Ammon's horn (tissue), 1 donor: ENCODE measurements around the gene TMEM140.
"Not testable (repeated sequence)": the region's sequence is repeated elsewhere in the genome, so short reads cannot be mapped to it uniquely, and the experiment has no call there.

Experiments used
- DNase-seq: peaks from one replicate; pipeline ENCODE4 v3.0.0-alpha.2; 2016; ENCODE audit warnings: low spot score

The TMEM140 gene

DNA sequence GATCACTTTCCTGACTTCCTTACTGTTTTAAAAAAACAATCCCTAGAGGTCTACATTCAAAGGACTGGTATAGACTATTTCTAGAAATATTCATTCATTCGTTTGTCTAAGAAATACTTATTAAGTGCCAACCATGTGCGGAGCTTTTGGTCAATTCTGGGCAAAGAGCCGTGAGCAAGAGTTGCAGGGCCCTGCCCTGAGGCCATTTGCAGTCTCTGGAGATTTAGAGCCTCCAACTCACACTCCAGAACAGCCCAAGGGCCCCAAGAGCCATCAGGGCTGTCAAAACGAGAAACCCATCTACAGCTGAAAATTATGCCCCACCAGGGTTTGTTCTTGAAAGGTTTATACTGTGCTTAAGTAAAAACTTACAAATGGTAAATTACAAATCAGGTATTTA lies 47.3 kb downstream of the TMEM140 start:
- no peak for DNase-seq

DNA sequence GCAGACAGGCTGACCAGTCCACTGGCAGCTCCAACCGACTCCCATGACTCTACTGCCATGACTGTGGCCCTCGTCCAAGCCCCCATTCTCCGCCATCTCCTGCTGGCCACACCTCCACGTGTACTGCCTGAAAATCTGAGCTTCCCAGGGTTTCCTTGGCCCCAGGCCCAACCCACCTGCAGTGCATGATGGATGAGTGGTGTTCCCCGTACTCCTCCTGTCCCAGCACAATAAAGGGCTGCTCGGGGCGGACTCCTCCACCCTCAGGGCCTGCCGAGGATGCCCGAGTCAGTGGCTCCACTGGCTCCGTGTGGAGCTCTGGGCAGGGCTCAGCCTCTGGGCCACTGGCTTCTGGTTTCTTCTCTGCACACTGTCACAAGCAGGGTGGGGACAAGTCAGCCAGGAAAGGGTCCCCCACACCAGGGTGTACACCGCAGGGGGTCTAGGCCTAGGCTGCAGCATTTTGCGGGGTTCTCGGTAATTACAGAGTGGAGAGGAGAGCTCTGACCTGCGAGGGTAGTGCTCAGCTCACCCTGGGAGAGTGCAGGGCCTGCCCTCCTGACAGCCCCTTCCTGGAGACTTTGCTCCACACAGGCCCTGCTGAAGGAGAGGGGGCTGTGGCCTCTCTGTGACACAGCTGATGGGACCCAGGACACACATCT lies 48.2 kb downstream of the TMEM140 start:
- DNase-seq, result no peak

DNA sequence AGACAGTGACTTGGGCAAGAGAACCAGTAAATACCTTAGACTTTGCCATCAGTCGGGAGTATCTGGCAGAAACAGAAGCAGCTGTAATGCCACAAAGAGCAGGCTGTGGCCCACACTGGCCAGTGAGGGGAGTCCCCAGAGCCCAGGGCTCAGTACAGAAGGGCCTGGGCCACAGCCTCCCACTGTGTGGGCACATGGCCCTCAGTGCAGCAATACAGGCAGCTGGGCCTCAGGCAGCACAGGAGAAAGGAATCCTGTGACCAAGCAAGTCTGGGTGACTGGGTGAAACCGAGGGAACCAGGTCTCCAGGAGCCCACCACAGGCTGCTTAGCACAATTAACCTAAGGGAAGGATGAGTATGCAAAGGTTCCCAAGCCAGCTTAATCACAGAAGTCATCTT lies 49.5 kb downstream of the TMEM140 start:
- DNase-seq, result no peak

DNA sequence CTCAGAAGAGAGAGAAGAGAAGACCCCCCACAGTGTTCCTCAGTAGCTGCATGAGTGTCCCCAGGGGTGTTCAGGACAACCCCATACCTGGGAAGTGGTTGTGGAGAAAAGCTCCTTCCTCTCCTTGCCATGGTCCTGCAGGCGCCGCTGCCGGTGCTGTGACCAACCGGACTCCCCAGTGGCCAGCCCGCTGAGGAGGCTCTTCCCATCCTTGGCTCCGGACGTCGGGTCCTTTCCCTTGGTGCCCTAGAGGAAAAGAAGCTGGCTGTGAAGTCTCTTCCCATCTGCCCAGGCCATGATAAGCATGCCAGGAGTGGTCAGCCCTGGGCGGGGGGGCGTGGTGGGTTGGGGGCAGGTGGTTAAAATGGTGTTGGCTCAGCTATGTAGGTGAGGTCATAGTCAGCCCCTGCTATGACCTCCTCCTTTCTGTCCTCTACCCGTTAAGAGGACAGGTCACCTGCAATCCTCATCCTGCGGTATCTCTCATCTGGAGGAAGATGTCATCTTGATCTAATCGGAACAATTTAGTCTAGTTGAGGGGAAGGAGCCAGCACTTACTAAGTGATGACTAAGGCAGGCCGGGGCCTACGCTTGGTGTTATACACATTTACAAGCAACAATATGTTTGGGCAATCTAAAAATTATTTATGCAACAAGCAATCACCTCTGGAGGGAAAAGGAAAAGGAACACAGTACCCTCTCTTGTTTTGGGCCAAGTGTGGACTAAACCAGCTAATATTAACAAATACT lies 50.2 kb downstream of the TMEM140 start:
- no peak for DNase-seq

DNA sequence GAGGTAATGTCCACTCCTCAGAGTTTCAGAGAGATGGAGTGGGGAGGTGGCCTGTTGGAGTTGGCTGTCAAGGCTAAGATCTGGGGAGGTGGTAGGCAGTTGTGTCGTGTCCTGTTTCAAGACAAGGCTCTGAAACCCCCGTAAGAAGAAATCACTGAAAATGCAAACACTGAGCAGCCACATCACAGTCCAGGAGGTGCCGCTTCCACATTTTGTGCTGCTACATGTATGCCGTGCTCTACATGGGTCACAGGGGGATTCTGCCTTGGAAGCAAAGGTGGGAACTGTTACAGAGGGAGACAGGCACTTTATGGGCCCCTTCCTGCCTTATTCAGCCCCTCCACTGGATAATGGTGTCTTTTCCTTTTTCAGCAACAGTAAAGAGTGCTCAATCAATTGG lies 51.6 kb downstream of the TMEM140 start:
- no peak for DNase-seq

DNA sequence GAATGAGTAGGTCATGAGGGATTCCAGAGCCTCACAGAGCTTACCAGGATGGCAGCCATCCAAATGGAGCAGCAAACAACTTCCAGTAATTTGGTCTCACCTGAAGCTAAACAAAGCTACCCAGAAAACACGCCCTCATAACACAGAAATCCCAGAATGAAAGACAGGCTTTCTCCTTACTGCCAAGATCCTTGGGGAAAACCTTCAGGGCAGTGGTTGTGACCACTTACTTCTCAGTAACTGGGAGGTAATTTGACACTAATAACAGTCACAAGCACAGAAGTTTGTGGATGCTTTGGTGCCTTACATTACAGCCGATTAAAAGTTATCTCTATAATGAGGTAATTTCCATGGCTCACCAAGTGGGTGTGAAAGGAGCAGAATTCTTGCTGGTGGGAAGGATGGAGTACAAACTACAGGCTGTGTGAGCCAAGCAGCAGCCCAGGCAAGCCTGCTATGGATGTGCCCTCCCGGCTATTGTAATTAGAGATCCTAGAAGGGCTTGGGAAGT lies 53.0 kb downstream of the TMEM140 start:
- no peak for DNase-seq

DNA sequence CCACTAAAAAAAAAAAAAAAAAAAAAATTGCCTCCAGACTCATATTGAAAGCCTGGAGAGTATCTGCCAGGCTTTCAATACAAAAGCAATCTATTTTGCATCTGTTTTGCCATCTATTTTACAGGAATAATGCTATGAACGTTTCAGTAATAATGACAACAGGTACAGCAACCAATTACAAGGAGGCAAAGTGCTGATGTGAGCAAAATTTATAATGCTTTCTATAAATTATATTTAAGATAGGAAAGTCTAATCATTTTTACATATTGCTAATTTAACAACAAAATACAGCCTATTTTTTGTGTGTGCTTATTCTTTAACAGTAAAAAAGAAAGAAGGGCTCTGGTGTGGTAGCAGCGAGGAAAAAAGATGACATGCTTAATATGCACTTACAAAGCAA lies 53.5 kb downstream of the TMEM140 start:
- no peak for DNase-seq

DNA sequence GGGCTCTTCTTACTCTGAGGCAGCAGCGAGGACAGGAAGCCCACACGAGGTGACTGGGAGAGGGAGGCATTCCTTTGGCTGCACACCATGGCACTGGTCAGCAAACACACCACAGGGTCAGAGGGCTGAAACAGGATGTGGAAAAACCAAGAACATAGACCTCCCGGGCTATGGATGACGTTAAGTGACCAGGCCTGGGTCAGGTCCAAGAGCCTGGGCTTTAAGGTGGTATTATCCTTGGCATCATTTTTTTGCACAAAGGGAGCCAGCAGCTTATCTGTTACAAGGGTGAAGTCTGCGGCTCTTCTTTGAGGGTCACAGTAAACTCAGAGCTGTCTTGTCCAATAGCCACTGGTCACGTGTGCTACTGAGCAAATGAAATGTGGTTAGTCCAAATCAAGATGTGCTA lies 56.5 kb downstream of the TMEM140 start:
- no peak for DNase-seq

DNA sequence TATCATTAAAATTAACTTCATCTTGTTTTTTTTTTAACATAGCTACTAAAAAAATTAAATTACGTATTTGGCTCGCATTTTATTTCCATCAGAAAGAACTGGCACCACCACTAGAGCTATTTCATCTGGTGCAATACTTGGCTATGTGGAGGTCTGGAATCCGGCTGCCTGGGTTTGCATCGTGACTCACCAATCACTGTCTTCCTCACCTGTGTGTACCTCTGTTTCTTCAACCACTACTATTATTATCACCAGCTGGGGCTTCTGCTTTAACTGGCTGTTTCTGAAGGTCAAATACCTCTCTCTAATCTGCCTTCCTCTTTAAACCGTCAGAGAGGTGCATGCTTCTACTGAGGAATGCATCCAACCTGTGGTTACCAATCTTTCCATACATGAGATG lies 57.0 kb downstream of the TMEM140 start:
- no peak for DNase-seq

DNA sequence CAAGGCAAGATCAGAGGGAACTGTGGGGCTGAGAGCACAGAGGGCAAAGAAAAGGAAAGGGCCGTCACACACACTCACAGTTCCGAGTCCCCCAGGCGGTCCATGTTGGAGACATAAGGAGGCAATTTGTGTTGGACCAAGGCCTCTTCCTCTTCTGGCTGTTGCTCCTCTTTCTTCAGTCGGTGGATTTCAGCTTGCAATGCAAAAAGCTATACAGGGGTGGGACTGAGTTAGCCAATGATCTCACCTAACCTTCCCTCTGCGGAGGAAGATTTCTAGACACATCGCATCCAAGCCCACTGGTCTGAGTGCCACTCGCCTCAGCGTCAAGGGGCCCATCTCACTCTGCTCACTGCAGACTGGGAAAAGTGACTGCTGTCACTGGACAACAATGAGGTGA lies 58.0 kb downstream of the TMEM140 start:
- peak; percentile 37 for DNase-seq

DNA sequence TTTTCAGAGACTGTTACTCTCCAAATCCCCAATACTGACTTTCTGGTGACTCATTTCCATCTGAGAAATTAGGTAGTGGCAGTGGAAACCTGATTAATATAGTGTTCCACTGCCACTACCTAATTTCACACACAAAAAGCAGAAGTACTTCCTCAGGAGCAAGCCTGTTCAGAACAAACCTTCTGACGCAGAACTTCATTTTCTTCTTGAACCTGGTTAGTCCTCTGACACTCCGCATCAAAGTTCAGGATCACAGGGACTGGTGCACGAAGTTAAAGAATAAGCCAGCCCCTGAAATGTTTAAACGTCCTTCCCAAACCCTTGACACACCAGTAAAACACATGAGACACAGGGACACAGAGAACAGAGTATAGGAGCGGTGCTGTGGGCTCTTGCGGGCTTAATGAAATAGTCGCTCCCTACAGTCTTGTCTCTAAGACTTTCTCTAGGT lies 59.1 kb downstream of the TMEM140 start:
- no peak for DNase-seq

DNA sequence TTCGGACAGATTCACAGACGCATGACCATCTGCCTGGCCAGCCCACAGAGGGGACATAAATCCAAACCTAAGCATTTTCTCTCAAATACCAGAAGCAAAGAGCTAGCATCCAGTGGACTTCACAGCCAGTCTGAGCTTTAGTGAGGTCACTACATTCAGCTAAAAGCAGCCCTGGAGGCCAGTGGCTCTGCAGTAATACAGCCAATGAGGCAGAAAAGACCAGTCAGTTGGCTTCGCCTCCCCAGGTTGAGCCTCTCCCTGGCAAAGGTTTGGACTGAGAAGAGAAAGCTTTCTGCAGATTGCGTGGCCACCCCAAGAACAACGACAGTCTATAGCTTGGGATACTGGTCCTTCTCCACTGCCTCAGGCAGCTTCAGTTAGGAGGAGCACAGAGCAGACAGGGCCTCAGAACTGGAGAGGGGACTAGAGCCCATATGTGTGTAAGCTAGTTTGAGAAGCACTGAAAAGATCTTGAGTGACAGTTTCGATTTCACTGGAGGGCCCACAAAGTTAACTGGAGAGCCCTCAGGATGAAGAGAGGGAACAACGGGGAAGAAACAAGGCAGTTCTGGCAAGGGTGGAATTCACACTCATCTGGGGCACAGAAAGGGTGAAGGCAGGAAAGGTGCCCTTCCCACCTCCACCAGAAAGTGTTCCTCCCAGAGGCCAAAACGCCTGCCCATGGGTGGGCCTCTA lies 59.7 kb downstream of the TMEM140 start:
- no peak for DNase-seq

DNA sequence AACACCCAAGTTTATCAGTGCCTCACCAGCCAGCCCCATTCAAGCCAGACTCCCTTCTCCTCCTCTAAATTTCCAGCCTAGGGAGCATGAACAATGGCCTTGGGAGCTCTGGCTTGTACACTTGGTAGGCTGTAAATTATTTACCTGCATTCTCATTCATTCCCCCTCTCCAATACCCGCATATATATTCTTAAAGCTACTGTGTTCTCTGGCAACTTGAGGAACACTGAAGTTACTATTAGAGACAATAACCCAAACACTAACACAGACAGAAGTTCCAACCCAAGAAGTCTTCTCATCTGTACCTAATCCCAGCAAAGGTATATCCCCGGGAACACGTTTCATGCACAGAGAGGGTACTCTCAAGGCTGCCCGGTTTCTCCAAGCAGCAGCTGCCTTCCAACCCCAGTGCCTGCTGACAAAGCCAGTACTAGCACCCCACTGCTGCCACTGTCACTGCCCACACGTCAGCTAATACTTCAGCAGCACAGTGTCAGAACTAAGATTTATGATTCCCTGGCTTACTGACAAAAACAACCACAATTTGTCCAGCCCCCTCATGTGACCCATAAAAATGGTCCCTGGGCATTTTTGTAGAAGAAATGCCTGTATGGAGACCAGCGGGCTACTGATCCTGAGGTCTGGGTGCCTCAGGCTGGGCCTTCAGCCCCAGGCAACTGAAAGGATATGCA lies 60.4 kb downstream of the TMEM140 start:
- DNase-seq, result no peak

DNA sequence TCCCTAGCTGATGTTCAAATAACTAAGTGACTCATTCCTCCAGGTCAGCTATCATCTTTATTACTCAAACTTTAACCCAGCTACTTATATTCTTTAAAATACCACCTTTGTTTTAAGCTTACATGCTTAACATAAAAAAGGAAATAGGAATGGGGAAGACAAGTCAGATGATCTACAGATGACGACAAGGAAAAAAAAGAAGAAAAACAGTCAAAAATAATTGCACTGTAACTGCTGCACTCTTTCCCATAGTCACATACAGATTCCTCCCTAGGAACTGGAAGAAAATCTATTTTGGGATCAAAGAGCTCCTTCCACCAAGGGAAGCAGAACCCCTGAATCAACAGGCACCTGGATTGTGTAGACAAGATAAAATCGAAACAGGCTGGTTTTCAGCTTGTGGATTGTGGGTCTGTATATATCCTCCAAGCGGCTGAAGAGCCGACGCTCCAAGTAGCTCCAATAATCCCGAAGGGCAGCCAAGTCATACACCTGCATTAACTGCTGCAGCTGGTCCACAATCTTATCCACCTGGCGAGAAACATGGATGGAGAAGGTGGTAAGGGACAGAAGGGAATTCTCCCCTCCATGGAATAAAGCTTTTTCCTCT lies 61.5 kb downstream of the TMEM140 start:
- DNase-seq, result no peak

DNA sequence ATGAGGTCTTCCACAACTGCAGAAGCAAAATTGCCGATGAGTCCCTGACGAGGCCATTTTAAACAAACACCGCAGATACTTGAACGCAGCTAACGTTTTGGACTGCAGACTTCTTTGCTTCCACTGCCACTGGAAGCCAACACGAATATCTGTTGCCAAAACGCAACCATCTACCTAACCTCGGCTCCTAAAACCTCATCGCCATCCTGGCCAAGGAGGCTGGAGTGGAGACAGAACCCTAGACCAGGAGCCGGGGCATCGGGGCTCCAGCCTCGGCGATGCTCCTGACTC lies 63.0 kb downstream of the TMEM140 start:
- no peak for DNase-seq

DNA sequence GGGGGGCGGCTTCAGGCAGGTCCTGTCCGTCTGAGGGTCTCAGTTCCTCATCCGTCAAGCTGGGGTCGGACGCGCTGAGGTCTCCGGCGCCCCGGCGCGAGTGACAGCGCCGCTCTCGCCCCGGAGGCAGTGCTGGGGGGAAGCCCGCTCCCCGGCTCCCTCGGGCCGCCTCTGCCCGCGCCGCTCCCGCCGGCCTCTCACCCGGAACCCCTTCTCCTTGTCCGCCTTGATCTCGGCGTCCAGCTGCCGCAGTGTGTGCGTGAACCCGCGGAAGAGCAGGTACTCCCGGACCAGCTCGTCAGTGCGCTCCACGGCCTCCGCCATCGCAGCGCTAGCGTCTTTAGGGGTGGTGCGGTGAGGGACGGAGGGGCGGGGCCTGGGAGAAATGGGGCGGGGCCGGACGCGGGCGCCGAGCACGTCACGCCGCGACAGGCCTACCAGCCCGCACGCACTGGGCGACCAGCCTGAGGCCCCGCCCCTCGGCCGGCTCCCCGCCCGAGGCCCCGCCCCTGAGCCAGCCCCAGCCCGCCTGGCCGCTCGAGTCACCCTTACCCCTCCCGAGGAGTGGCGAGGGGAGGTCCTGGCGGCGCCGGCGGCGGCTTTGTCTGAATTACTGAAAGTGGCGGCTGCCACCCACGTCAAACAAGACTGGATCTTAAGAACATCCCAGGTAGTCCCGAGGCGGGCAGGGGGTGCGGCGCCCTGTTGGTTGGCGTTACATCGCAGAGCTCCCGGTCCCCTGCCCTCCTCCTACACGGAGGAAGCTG lies 63.5 kb downstream of the TMEM140 start, which contains the start of gene WDR91:
Gene WDR91, minus strand, starts transcription at position 348 of the 767 bp plus-strand sequence. Its CDS starts 24 bp downstream, at position 324.
- peak; percentile 98 for DNase-seq

DNA sequence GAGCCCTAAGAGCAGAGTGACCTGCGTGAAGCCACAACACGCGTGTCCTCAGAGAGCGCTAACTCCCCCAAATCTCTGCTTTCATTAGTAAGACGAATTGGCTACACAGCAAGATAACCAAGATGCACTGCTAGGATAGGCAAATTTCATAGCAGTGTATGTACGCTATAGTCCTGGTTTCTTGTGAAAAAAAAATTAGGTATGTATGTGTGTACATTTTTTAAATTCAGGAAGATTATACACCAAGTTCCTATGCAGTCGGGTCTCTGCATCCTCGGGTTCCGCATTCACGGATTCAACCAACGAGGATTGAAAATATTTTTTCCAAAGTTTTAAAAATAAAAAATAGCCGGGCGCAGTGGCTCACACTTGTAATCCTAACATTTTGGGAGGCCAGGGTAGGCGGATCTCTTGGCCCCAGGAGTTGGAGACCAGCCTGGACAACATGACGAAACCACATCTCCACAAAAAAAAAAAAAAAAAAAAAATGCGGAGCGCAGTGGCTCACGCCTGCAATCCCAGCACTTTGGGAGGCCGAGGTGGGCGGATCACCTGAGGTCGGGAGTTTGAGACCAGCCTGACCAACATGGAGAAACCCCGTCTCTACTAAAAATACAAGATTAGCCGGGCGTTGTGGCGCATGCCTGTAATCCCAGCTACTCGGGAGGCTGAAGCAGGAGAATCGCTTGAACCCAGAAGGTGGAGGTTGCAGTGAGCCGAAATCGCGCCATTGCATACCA lies 64.2 kb downstream of the TMEM140 start:
- DNase-seq, result not testable (repeated sequence)

DNA sequence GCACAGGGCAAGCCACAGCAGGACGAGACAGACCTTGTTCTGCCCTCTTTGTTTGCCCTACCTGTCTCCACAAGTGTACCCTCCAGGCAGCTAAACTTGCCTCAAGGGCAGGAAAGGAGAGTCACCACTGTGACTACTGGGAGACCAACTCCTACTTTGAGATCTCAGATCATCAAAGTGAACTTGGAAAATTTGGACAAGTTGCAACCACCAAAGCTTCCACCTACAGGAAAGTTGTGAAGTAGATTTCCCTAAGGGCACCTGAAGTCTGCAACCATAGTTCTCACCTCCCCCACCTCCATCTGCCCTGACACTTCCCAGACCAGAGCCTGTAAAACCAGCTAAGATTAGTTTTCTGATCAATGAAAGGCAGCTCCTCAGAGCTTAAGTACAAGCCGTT lies 66.0 kb downstream of the TMEM140 start:
- DNase-seq, result no peak

DNA sequence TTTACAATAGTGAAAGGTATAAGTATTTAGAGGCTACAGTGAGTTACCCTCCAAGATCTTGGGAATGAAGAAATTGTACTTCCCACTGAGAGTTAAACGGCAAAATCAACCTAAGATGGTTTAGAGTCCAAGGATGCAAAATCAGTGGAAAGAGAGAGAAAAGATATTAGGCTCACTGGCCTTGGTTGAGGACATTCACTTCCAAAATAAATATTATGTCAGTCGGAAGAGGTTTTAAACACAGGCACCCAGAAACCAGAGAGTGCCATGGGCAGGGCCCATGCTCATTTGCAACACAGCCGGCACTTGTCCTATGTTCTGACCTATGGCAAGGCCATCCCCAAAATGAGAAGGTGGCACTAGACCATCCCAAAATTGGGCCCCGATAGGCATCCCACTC lies 67.3 kb downstream of the TMEM140 start:
- no peak for DNase-seq

DNA sequence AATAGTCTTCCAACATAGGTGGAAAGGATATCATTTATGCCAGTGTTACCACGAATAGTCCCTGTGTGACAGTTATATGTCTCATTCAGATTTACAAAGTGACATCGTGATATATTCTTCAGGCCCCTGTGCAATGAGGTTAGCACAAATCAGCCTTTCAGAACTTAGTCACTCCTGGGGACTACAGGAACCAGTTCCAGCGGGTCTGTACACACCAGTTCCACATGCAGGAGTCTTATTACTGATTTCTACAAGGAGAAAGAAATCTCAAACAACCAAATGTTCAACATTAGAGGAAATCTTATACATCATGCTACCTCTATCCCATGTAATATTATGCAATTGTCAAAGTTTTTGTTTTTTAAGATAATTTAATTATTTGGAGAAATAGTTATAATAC lies 67.8 kb downstream of the TMEM140 start:
- DNase-seq, result no peak
